Measurements from ENCODE around the gene PCDHGA3.
A peak's percentile ranks its signal among the peaks of the same experiment; 100 is the strongest.
"Not testable (repeated sequence)": the region's sequence is repeated elsewhere in the genome, so short reads cannot be mapped to it uniquely, and the experiment has no call there.

Gene PCDHGA3

GRCh38 chr5:141345327-141345726 is 1.7 kb downstream of the PCDHGA3 start:
- DNase-seq (ENCODE audit: insufficient read length, low spot score) (no peak), FAIRE-seq (no peak)

GRCh38 chr5:141346017-141346416 is 2.4 kb downstream of the PCDHGA3 start:
- FAIRE-seq = not testable (repeated sequence)

GRCh38 chr5:141349917-141350619 is 6.4 kb downstream of the PCDHGA3 start, which contains the start of gene PCDHGB1:
TSS of gene PCDHGB1 (plus strand) at chr5:141350099. CDS start at chr5:141350261, 162 bp downstream.
- DNase-seq (ENCODE audit: insufficient read length, low spot score) = no peak
- no peak for FAIRE-seq

More at GRCh38 chr5:141346017-141346416, 2.4 kb downstream of the PCDHGA3 start:
- not testable (repeated sequence) for DNase-seq (ENCODE audit: insufficient read length, low spot score)

- DNase-seq (ENCODE audit: insufficient read length, low spot score) (no peak), FAIRE-seq (no peak)
Measured at GRCh38 chr5:141351591-141351990, 8.0 kb downstream of the PCDHGA3 start.

GRCh38 chr5:141354900-141355469 is 11.4 kb downstream of the PCDHGA3 start, which contains the start of gene PCDHGA4:
TSS of gene PCDHGA4 (plus strand) at chr5:141355021. CDS start at chr5:141355108, 87 bp downstream.
- FAIRE-seq = no peak
- DNase-seq (ENCODE audit: insufficient read length, low spot score) = no peak

- DNase-seq (ENCODE audit: insufficient read length, low spot score) (no peak), FAIRE-seq (no peak)
Measured at GRCh38 chr5:141355641-141356040, 12.0 kb downstream of the PCDHGA3 start.

- DNase-seq (ENCODE audit: insufficient read length, low spot score) = no peak
- FAIRE-seq = no peak
Measured at GRCh38 chr5:141356133-141356532, 12.5 kb downstream of the PCDHGA3 start.

GRCh38 chr5:141356950-141357349 is 13.3 kb downstream of the PCDHGA3 start:
- DNase-seq (ENCODE audit: insufficient read length, low spot score) (no peak), FAIRE-seq (no peak)

GRCh38 chr5:141359790-141360426 is 16.3 kb downstream of the PCDHGA3 start, which contains the start of gene PCDHGB2:
TSS of gene PCDHGB2 (plus strand) at chr5:141359994. CDS start at chr5:141360136, 142 bp downstream.
- FAIRE-seq (peak; percentile 85), DNase-seq (ENCODE audit: insufficient read length, low spot score) (peak; percentile 58)

- FAIRE-seq = no peak
- DNase-seq (ENCODE audit: insufficient read length, low spot score) = no peak
Measured at GRCh38 chr5:141360685-141361084, 17.1 kb downstream of the PCDHGA3 start.

- no peak for FAIRE-seq
- DNase-seq (ENCODE audit: insufficient read length, low spot score) = no peak
Measured at GRCh38 chr5:141362719-141363118, 19.1 kb downstream of the PCDHGA3 start.

GRCh38 chr5:141363952-141364660 is 20.5 kb downstream of the PCDHGA3 start, which contains the start of gene PCDHGA5:
TSS of gene PCDHGA5 (plus strand) at chr5:141364162. CDS start at chr5:141364331, 169 bp downstream.
- no peak for FAIRE-seq

GRCh38 chr5:141366016-141366896 is 22.6 kb downstream of the PCDHGA3 start:
- no peak for FAIRE-seq
- DNase-seq (ENCODE audit: insufficient read length, low spot score) = no peak

More at GRCh38 chr5:141363952-141364660, 20.5 kb downstream of the PCDHGA3 start, which contains the start of gene PCDHGA5:
- no peak for DNase-seq (ENCODE audit: insufficient read length, low spot score)

- FAIRE-seq = no peak
- DNase-seq (ENCODE audit: insufficient read length, low spot score) = no peak
Measured at GRCh38 chr5:141369994-141370848, 26.6 kb downstream of the PCDHGA3 start, which contains the start of gene PCDHGB3. TSS of gene PCDHGB3 (plus strand) at chr5:141370242. CDS start at chr5:141370395, 153 bp downstream.

GRCh38 chr5:141371572-141372475 is 28.2 kb downstream of the PCDHGA3 start:
- FAIRE-seq = no peak
- no peak for DNase-seq (ENCODE audit: insufficient read length, low spot score)

GRCh38 chr5:141373673-141374317 is 30.2 kb downstream of the PCDHGA3 start, which contains the start of gene PCDHGA6:
TSS of gene PCDHGA6 (plus strand) at chr5:141373891. CDS start at chr5:141374084, 193 bp downstream.
- FAIRE-seq = no peak
- no peak for DNase-seq (ENCODE audit: insufficient read length, low spot score)

GRCh38 chr5:141374627-141375026 is 31.0 kb downstream of the PCDHGA3 start:
- no peak for DNase-seq (ENCODE audit: insufficient read length, low spot score)
- no peak for FAIRE-seq
